ENCODE measurements around the gene IL1R2.
"Not testable (repeated sequence)": the region's sequence is repeated elsewhere in the genome, so short reads cannot be mapped to it uniquely, and the experiment has no call there.

Gene IL1R2

DNA sequence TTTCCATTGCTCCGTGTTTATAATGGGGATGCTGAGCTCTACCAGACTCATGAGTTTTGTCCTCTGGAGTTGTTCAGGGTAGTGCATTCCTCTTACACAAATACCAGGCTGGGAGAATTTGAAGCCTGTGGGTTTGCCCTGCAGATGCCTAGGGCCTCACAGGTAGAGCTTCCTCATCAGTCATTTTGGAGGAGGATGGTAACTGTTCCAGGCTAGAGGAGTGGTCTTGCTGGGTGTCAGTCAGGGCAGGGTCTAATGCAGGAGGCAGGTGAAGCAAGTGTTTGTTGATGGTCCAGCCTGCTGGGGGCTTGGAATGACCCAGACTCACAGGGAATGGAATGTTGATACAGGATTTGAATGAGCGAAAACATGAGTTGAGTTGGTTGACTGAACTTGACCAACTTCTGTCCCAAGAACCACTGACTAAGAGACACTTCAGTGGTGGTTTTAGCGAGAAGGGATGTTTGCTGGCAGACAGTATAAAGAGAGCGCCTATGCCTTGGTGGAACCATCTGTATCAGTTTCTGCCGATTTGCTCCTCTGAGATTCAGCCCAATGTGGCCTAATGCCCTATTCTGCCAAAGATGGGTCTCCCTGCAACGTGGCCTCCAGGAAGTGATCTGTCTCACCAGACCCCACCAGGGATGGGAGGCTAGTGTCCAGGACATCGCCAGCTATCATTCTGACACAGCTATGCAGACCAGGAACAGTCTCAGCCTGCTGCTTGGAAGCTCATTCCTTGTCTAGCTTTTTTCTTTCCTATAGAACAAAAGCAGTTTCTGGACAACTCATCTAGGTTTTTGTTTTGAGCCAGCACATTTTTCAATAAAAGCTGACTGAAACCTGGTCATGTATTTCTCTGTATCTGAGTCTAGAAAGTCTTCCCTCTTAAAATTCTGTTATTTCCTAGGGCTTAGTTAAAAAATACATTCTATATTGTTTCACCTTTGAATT is 9.3 kb downstream of the IL1R2 start:
- DNase-seq = no peak

- no peak for DNase-seq
These were observed 10.0 kb downstream of the IL1R2 start for GRCh38 chr2:102001767-102002142.

- DNase-seq = no peak
These were observed 10.5 kb downstream of the IL1R2 start for GRCh38 chr2:102002228-102002627.

GRCh38 chr2:102002909-102003308 is 11.1 kb downstream of the IL1R2 start:
- not testable (repeated sequence) for DNase-seq

- DNase-seq = no peak
These were observed 11.9 kb downstream of the IL1R2 start for GRCh38 chr2:102003696-102004095.

GRCh38 chr2:102004581-102004980 is 12.8 kb downstream of the IL1R2 start:
- DNase-seq = no peak

GRCh38 chr2:102005449-102005848 is 13.7 kb downstream of the IL1R2 start:
- no peak for DNase-seq

GRCh38 chr2:102005989-102006885 is 14.5 kb downstream of the IL1R2 start:
- no peak for DNase-seq

- no peak for DNase-seq
These were observed 15.1 kb downstream of the IL1R2 start for GRCh38 chr2:102006886-102007278.

- DNase-seq = no peak
These were observed 16.7 kb downstream of the IL1R2 start for GRCh38 chr2:102008490-102008889.

- DNase-seq = no peak
These were observed 17.8 kb downstream of the IL1R2 start for GRCh38 chr2:102009557-102009956.

DNA sequence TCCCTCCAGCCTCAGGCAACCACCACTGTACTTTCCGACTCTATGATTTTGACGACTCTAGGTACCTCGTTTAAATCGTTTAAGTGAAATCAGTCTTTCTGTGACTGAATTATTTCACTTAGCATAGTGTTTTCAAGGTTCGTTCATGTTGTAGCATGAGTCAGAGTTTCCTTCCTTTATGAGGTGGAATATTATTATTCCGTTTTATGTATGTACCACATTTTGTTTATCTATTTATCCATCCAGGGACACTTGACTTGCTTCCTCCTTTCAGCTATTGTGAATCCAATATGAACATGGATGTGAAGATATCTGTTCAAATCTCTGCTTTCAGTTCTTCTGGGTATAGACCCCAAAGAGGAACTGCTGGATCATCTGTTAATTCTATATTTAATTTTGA is 19.1 kb downstream of the IL1R2 start:
- no peak for DNase-seq

DNA sequence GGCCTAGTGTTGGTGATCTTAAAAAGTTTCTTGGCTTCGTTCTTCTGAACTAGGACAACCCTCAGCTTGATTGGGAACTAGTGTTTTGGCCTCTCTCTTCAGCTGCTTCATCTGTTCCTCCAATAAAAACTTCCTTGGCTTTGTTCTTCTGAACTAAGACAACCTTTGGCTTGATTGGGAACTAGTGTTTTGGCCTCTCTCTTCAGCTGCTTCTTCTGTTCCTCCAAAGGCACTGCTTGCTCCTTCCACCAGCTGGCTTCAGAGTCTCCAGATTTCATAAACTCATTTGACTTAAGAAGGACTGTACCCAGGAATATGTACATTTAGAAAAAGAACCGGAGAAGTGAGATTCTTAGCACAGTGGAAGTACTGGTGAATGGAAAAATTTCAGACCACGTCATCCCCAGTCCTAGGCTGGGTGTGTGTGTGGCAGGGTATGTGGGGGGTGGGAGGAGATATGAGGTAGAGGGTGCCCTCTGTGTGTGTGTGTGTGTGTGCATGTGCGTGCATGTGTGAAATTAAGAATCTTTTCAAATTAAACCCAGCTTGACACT is 20.4 kb downstream of the IL1R2 start:
- no peak for DNase-seq

DNA sequence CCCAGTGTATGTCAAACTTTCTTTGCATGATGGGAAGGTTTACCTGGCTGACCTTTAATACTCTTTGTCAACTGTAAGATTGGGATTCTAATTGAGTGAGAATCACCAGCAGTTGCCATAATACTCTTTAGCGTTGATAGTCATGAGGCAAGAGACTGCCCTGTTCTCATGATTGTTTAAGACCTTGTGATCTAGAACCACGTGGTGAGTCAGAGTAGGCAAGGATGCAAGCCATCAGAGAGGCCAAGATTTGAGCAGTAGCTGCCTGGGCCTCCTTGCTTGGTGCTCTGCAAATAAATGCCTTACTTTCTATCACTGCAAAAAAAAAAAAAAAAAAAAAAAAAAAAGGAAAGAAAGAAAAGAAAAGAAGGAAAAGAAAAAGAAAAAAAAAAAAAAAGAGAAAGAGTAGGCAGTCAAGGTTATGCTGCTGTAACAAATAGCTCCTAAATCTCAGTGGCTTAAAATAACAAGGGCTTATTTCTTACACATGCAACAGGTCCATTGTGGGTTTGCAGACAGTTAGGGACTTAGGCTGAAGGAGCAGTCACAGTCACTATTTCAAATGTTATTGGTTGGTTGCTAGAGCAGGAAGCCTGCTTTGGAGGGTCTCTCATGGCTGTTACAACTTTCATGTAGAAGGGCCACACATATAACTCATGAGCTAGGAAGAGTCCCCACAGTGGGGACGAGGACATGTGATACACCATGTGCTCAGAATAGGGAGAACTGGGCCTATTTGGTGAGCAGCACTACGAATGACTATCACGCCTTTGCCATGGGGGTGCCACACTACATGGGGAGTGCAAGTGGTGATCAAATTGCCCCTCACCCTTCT is 21.7 kb downstream of the IL1R2 start:
- no peak for DNase-seq

DNA sequence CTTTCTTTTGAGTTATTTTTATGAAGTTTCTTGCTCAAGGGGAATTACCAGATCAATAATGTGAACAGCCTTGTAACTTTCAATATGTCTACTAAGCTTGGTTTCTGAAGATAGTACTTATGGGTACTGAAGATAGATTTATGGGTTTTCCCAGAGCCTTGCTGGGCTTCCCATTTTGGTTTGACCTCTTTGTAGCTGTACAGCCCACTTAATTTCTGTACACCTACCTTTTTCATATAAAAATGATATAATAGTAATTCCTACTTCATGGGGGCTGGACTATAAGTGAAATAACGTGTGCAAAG is 22.2 kb downstream of the IL1R2 start:
- no peak for DNase-seq

GRCh38 chr2:102015399-102015798 is 23.6 kb downstream of the IL1R2 start:
- no peak for DNase-seq

- DNase-seq = no peak
These were observed 24.7 kb downstream of the IL1R2 start for GRCh38 chr2:102016399-102016955.

DNA sequence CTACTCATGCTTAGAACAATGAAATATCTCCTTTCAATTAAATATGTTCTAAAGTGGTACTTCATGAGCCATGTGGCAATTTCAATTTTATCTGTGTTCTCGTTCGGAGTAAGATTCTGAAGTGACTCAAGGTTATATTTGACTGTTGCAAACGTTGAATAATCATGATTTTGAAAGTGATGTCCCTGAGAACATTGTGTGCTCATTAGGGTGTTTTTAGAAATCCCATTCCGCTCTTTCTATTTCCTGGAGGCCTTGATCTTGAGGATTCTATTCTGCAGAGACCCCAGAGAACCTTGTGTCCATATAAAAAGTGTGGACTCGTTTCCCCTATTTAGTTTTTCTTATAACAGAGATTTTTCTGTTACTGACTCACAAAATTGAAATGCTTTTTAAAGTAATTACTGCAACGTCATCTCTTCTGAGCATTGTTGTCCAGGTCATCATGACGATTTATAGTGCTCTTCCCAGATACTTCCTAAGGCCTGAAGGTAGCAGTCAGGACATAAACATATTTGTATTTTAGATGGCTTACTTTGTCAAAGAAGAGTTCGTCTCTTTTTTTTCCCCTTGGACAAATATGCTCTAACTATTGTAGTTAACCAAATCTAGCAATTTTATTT is 27.2 kb downstream of the IL1R2 start:
- no peak for DNase-seq

GRCh38 chr2:102020596-102021170 is 28.9 kb downstream of the IL1R2 start:
- no peak for DNase-seq

GRCh38 chr2:102021779-102022178 is 30.0 kb downstream of the IL1R2 start:
- DNase-seq = no peak

GRCh38 chr2:102022884-102023539 is 31.3 kb downstream of the IL1R2 start:
- no peak for DNase-seq
